Ishikawa (cell line): ENCODE data around the gene RBPJL.
A peak's percentile ranks its signal among the peaks of the same experiment; 100 is the strongest.

Source experiments
- CEBPB ChIP-seq: IDR thresholded peaks from 2 replicates; pipeline ENCODE4 v1.6.1; 2012
- CREB1 ChIP-seq: IDR thresholded peaks from 2 replicates; pipeline ENCODE4 v1.6.1; 2012; ENCODE audit warnings: low read depth
- EGR1 ChIP-seq: IDR thresholded peaks from 2 replicates; pipeline ENCODE4 v1.6.1; 2012
- EP300 ChIP-seq: IDR thresholded peaks from 2 replicates; pipeline ENCODE4 v1.6.1; 2012; ENCODE audit warnings: borderline replicate concordance
- FOXM1 ChIP-seq: IDR thresholded peaks from 2 replicates; pipeline ENCODE4 v1.6.1; 2012; ENCODE audit warnings: low read depth, borderline replicate concordance
- MAX ChIP-seq: IDR thresholded peaks from 2 replicates; pipeline ENCODE4 v1.6.1; 2012
- NFIC ChIP-seq: IDR thresholded peaks from 2 replicates; pipeline ENCODE4 v1.6.1; 2012
- RAD21 ChIP-seq: IDR thresholded peaks from 2 replicates; pipeline ENCODE4 v1.6.1; 2012; ENCODE audit warnings: low read depth
- TAF1 ChIP-seq: IDR thresholded peaks from 2 replicates; pipeline ENCODE4 v1.6.1; 2012; ENCODE audit warnings: low read depth, mild to moderate bottlenecking
- TCF12 ChIP-seq: IDR thresholded peaks from 2 replicates; pipeline ENCODE4 v1.6.1; 2012; ENCODE audit warnings: low read depth
- TEAD4 ChIP-seq: IDR thresholded peaks from 2 replicates; pipeline ENCODE4 v1.6.1; 2012
- USF1 ChIP-seq: IDR thresholded peaks from 2 replicates; pipeline ENCODE4 v1.6.1; 2012
- YY1 ChIP-seq: IDR thresholded peaks from 2 replicates; pipeline ENCODE4 v1.6.1; 2012; ENCODE audit warnings: low read depth
- ZBTB7A ChIP-seq: IDR thresholded peaks from 2 replicates; pipeline ENCODE4 v1.6.1; 2012; ENCODE audit warnings: low read depth
- TF ChIP-seq, protein P1 (sequence below): IDR thresholded peaks from 2 replicates; pipeline ENCODE4 v1.6.1; 2012; ENCODE audit warnings: low read depth, mild to moderate bottlenecking

The RBPJL gene

GRCh38 chr20:45338121-45339030 lies 31.7 kb downstream of the RBPJL start:
- TF ChIP-seq EP300 = no peak

DNA sequence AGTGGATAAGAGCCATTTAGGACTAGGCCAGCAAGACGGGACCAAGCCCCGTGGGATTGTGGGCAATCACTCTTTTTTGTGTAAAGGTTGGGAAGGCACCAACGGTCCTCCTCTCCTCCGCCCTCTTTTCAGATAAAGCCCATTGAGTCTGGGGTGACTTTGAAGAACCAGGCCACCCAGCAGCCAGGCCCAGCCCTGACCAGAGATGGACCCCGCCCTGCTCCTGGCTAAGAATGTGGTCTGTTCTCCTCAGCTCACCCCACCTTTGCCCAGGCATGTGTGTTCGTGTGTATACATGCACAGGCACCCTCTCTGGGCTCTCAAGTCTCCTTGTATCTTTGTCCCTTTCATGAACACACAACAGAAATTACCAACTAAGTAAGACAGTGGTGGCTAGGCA lies 32.4 kb downstream of the RBPJL start:
- TF ChIP-seq EP300 (no peak), CEBPB (no peak), EGR1 (no peak), CREB1 (no peak), TCF12 (no peak), TAF1 (no peak), ZBTB7A (no peak), YY1 (no peak), RAD21 (no peak)
- TF ChIP-seq, protein P1, sequence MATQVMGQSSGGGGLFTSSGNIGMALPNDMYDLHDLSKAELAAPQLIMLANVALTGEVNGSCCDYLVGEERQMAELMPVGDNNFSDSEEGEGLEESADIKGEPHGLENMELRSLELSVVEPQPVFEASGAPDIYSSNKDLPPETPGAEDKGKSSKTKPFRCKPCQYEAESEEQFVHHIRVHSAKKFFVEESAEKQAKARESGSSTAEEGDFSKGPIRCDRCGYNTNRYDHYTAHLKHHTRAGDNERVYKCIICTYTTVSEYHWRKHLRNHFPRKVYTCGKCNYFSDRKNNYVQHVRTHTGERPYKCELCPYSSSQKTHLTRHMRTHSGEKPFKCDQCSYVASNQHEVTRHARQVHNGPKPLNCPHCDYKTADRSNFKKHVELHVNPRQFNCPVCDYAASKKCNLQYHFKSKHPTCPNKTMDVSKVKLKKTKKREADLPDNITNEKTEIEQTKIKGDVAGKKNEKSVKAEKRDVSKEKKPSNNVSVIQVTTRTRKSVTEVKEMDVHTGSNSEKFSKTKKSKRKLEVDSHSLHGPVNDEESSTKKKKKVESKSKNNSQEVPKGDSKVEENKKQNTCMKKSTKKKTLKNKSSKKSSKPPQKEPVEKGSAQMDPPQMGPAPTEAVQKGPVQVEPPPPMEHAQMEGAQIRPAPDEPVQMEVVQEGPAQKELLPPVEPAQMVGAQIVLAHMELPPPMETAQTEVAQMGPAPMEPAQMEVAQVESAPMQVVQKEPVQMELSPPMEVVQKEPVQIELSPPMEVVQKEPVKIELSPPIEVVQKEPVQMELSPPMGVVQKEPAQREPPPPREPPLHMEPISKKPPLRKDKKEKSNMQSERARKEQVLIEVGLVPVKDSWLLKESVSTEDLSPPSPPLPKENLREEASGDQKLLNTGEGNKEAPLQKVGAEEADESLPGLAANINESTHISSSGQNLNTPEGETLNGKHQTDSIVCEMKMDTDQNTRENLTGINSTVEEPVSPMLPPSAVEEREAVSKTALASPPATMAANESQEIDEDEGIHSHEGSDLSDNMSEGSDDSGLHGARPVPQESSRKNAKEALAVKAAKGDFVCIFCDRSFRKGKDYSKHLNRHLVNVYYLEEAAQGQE = no peak

- TF ChIP-seq TAF1 (no peak), TEAD4 (no peak), CEBPB (no peak), YY1 (no peak), CREB1 (no peak), EGR1 (no peak), RAD21 (no peak), TCF12 (no peak), NFIC (no peak), EP300 (no peak)
- TF ChIP-seq, protein P1 = no peak
These were observed 33.2 kb downstream of the RBPJL start for GRCh38 chr20:45339799-45340198.

DNA sequence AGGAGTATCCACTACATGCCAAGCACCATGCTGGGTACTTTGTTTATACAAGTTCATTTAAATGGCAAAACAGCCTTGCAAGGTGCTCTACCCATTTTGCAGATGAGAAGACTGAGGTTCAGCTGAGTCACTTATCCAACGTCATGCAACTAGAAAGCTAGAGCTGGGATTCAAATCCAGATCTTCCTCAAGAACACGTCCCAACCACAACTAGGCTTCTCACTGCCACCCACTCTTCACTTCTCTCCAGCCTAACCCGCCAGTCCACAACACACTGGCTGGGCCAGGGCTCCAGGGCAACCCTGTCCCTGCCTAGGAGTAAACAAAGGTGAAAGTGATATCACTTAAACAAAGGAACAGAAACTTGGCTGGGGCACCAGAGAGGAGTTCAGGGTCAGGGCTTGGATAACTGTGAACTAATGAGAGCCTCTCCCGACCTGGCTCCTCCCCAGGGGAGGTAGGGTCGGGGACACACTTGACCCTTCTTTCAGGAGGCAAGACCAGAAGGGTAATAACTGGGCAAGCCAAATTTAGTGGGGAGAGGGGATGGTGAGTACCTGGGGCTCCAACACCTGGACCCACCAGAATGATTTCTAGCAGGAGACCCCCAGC lies 33.7 kb downstream of the RBPJL start:
- TF ChIP-seq CEBPB (no peak), NFIC (no peak), TCF12 (no peak), ZBTB7A (0 out of 2 replicates have a peak, but pooled peaks have one; percentile 60), EP300 (no peak), TEAD4 (no peak)

DNA sequence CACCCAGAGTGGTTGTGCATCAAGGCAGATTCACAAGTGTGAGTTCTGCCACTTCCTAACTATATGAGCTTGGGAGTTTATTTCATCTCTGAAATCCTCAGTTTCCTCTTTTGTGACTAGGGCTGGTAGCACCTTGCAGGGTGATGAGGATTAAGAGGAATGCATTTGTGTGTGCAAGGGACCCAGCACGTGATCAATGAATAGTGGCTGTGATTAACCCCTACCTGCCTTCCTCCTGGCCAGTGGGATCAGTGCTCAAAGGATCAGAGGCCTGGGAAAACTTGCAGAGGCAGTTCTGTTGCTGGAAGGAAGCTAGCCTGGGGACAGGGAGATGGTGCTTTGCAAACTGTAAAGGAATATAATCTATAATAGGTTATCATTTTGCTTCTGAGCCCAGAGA lies 34.3 kb downstream of the RBPJL start:
- TF ChIP-seq EGR1 (no peak), USF1 (peak; percentile 95), CREB1 (no peak), NFIC (no peak), TAF1 (no peak), ZBTB7A (0 out of 2 replicates have a peak, but pooled peaks have one; percentile 5), MAX (0 out of 2 replicates have a peak, but pooled peaks have one; percentile 7)

DNA sequence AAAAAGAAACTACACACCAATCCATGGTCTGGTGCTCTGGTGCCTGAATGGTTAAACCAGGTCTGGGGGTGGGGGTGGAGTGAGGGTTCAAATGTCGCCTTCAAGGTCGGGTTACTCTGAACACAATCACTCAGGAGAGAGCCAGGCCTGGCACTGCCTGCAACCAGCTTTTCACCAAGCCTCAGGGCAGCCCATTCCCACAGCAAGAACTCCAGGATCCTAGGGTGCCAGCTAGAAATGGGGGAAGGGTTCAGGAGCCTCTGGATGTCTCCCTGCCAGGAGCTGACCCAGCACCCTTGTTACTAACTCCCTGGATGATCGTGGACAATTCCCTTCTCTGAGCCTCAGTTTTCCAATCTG lies 34.9 kb downstream of the RBPJL start:
- TF ChIP-seq MAX (0 out of 2 replicates have a peak, but pooled peaks have one; percentile 3), NFIC (0 out of 2 replicates have a peak, but pooled peaks have one; percentile 12), RAD21 (no peak), TAF1 (peak; percentile 36; the same call in 1 of the 2 replicates), TEAD4 (no peak), TCF12 (no peak), EP300 (no peak; the same call in 1 of the 2 replicates), FOXM1 (peak; percentile 69), CEBPB (no peak), YY1 (no peak), USF1 (no peak), EGR1 (0 out of 2 replicates have a peak, but pooled peaks have one; percentile 28), ZBTB7A (no peak), CREB1 (no peak)
- TF ChIP-seq, protein P1 = no peak
